Right atrium auricular region (tissue), 2 donors: ENCODE measurements around the gene ZNF608. TPM values are rescaled to one million over a fixed set of nuclear protein-coding genes. Genes with fewer than 3 reads are reported as not detected.
A peak's percentile ranks its signal among the peaks of the same experiment; 100 is the strongest.

Experiments used
- DNase-seq: peaks from one replicate; pipeline ENCODE4 v3.0.0-alpha.2; 2019; ENCODE audit warnings: low spot score
- H3K27ac ChIP-seq, 2 donors: fragments of 200-600 bp; sonication (generic); 1 replicate in 1 of 2; 2 replicates in 1 of 2; pipeline ENCODE4 v1.5.1; 2016 to 2019
- H3K27me3 ChIP-seq, 2 donors: fragments of 200-600 bp; sonication (generic); one replicate each; pipeline versions ENCODE4 v1.5.1 to v1.6.0; 2017 to 2019
- H3K36me3 ChIP-seq: fragments of 200-600 bp; sonication (generic); one replicate; pipeline ENCODE4 v1.5.1; 2016
- H3K4me1 ChIP-seq, 2 donors: fragments of 200-600 bp; sonication (generic); one replicate each; pipeline versions ENCODE4 v1.5.1 to v1.6.0; 2017 to 2019
- H3K4me3 ChIP-seq, 2 donors: fragments of 200-600 bp; sonication (generic); 1 replicate in 1 of 2; 2 replicates in 1 of 2; pipeline ENCODE4 v1.5.1; 2017 to 2019; ENCODE audit warnings: mild to moderate bottlenecking in 1 of 2, moderate library complexity in 1 of 2
- H3K9me3 ChIP-seq, 2 donors: fragments of 200-600 bp; sonication (generic); one replicate each; pipeline ENCODE4 v1.5.1; 2019
- CTCF ChIP-seq, 2 donors: fragments of 200-600 bp; sonication (generic); IDR thresholded peaks; one replicate each; pipeline ENCODE4 v1.5.1; 2019; ENCODE audit warnings: antibody characterized with exemption in 2 of 2
- total RNA-seq, 2 donors: library from RNA; depleted of rRNA; stranded (reverse); fragments of >200 nt; gene quantifications; one replicate each; pipeline ENCODE4 v1.1.0, GENCODE V29; 2016

The ZNF608 gene
- total RNA-seq, 2 donors from 2014 or later: 29.4 to 38.7 TPM

GRCh38 chr5:124725040-124725434 lies 21.4 kb downstream of the ZNF608 start:
- Histone ChIP-seq H3K4me1 (peaks cover 0 to 32% of the 10 kb centered on the region in 2 donors), H3K27ac (no peak overlapping the region), H3K4me3 (no peak overlapping the region), H3K27me3 (no peaks in the 10 kb centered on the region), H3K36me3 (no peaks in the 10 kb centered on the region), H3K9me3 (no peaks in the 10 kb centered on the region)
- no peak for TF ChIP-seq CTCF (IDR thresholded peaks at IDR 0.05)
- DNase-seq: no peak

GRCh38 chr5:124724357-124725039 lies 21.9 kb downstream of the ZNF608 start:
- peaks cover 0 to 37% of the 10 kb centered on the region in 2 donors for H3K4me1 ChIP-seq

GRCh38 chr5:124721229-124721735 lies 25.2 kb downstream of the ZNF608 start:
- Histone ChIP-seq H3K4me3 (no peak overlapping the region), H3K36me3 (no peaks in the 10 kb centered on the region), H3K4me1 (peaks cover 0 to 56% of the 10 kb centered on the region in 2 donors), H3K27me3 (no peaks in the 10 kb centered on the region), H3K9me3 (no peaks in the 10 kb centered on the region), H3K27ac (peak overlapping the region in 1 of 2 donors; percentile 67)
- DNase-seq: no peak
- no peak for TF ChIP-seq CTCF (IDR thresholded peaks at IDR 0.05)

More at GRCh38 chr5:124724357-124725039, 21.9 kb downstream of the ZNF608 start:
- DNase-seq: no peak
- Histone ChIP-seq H3K36me3 (no peaks in the 10 kb centered on the region), H3K27me3 (no peaks in the 10 kb centered on the region), H3K27ac (no peak overlapping the region), H3K4me3 (no peak overlapping the region), H3K9me3 (no peaks in the 10 kb centered on the region)
- TF ChIP-seq CTCF (IDR thresholded peaks at IDR 0.05): no peak

- Histone ChIP-seq H3K36me3 (no peaks in the 10 kb centered on the region), H3K27me3 (no peaks in the 10 kb centered on the region), H3K9me3 (no peaks in the 10 kb centered on the region), H3K27ac (peak overlapping the region; percentile 44 to 67), H3K4me3 (no peak overlapping the region), H3K4me1 (peaks cover 0 to 50% of the 10 kb centered on the region in 2 donors)
- no peak for TF ChIP-seq CTCF (IDR thresholded peaks at IDR 0.05)
- no peak for DNase-seq
These were observed 25.8 kb downstream of the ZNF608 start for GRCh38 chr5:124720593-124720992.

GRCh38 chr5:124719113-124719967 lies 27.1 kb downstream of the ZNF608 start:
- peak overlapping the region; percentile 44 to 67 for H3K27ac ChIP-seq
- no peaks in the 10 kb centered on the region for H3K27me3 ChIP-seq
- H3K4me1 ChIP-seq: peaks cover 0 to 46% of the 10 kb centered on the region in 2 donors
- TF ChIP-seq CTCF (IDR thresholded peaks at IDR 0.05): no peak
- no peak overlapping the region for H3K4me3 ChIP-seq
- no peaks in the 10 kb centered on the region for H3K9me3 ChIP-seq
- H3K36me3 ChIP-seq: no peaks in the 10 kb centered on the region
- no peak for DNase-seq
